Activated CD8-positive, alpha-beta memory T cell treated with anti-CD3 and anti-CD28 coated beads, Interleukin-2, amount 10 ng/mL, durations not matched to agents 7 days and 5 days (primary cell): ENCODE data around the gene MEOX2. TPM values are rescaled to one million over a fixed set of nuclear protein-coding genes. Genes with fewer than 3 reads are reported as not detected.

Source experiments
- ATAC-seq: fragments of 150-1000 bp; cut with Tn5 transposase; one replicate; pipeline ENCODE4 v1.10.0; 2021; ENCODE audit warnings: moderate library complexity
- CTCF ChIA-PET: fragments of 350-600 bp; sonication (Branson Sonifier 250); formaldehyde crosslinking; loops from one replicate; lab custom pipeline; 2021; ENCODE audit warnings: antibody characterized with exemption; lab: Charles Lee
- DNase-seq: peaks from one replicate; pipeline ENCODE4 v3.0.0-alpha.2; 2020
- H3K27ac Mint-ChIP-seq: one replicate; pipeline ENCODE4 v1.8.0; 2021; ENCODE audit warnings: mild to moderate bottlenecking, mixed read lengths
- H3K27me3 Mint-ChIP-seq: one replicate; pipeline ENCODE4 v1.8.0; 2021; ENCODE audit warnings: mixed read lengths
- H3K36me3 Mint-ChIP-seq: one replicate; pipeline ENCODE4 v1.8.0; 2021; ENCODE audit warnings: mild to moderate bottlenecking, mixed read lengths
- H3K4me1 Mint-ChIP-seq: one replicate; pipeline ENCODE4 v1.8.0; 2021; ENCODE audit warnings: mixed read lengths
- H3K4me3 Mint-ChIP-seq: one replicate; pipeline ENCODE4 v1.8.0; 2021; ENCODE audit warnings: mild to moderate bottlenecking, moderate library complexity, mixed read lengths
- H3K9me3 Mint-ChIP-seq: one replicate; pipeline ENCODE4 v1.8.0; 2022; ENCODE audit warnings: low read depth, mixed read lengths
- total RNA-seq, 2 experiments: library from RNA; stranded (reverse); gene quantifications; one replicate each; pipeline ENCODE4 v1.2.3, GENCODE V29; 2021

The MEOX2 gene
- total RNA-seq, 2 experiments from 2014 or later: not detected

DNA sequence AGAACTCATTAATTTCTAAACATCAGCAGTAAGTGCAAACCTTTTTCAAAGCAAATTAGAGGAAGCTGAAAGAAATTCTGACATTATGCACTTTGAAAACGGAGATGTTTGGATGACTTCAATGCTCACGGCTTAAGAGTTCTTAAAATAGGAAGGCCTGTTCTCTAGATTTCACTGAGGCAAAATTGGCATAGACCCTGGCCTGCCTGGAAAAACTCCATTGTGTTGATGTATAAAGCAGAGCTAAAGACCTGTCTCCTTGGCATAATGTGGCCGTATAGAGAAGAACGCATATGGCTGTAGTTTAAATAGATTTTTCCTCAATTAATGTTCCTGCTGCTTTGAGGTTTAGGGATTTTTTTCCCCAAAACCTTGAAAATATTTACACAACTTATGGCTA lies 100.2 kb downstream of the MEOX2 start:
- no peak overlapping the region for H3K27ac Mint-ChIP-seq
- CTCF ChIA-PET: no interaction called here
- H3K4me1 Mint-ChIP-seq: no peaks in the 10 kb centered on the region

DNA sequence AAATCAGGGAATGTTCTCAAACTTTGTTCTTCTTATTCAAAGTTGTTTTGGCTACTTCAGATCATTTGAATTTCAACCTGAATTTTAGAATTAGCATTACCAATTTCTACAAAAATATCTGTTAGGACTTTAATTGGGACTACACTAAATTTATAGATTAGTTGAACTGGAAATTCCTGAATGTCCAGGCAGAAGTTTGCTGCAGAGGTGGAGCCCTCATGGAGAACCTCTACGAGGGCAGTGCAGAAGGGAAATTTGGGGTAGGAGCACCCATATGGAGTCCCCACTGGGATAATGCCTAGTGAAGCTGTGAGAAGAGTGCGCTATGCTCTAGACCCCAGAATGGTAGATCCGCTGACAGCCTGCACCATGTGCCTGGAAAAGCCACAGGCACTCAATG lies 101.9 kb downstream of the MEOX2 start:
- Mint-ChIP-seq H3K27ac (no peak overlapping the region), H3K36me3 (no peaks in the 10 kb centered on the region), H3K4me3 (no peak overlapping the region), H3K4me1 (no peaks in the 10 kb centered on the region), H3K27me3 (no peaks in the 10 kb centered on the region), H3K9me3 (peaks cover 2% of the 10 kb centered on the region)
- DNase-seq (no peak), ATAC-seq (no peak)
- CTCF ChIA-PET: no interaction called here

More for the DNA sequence above, 100.2 kb downstream of the MEOX2 start:
- no peaks in the 10 kb centered on the region for H3K27me3 Mint-ChIP-seq
- peaks cover 2% of the 10 kb centered on the region for H3K9me3 Mint-ChIP-seq
- H3K36me3 Mint-ChIP-seq: no peaks in the 10 kb centered on the region
- DNase-seq: no peak
- no peak overlapping the region for H3K4me3 Mint-ChIP-seq
- ATAC-seq: no peak

DNA sequence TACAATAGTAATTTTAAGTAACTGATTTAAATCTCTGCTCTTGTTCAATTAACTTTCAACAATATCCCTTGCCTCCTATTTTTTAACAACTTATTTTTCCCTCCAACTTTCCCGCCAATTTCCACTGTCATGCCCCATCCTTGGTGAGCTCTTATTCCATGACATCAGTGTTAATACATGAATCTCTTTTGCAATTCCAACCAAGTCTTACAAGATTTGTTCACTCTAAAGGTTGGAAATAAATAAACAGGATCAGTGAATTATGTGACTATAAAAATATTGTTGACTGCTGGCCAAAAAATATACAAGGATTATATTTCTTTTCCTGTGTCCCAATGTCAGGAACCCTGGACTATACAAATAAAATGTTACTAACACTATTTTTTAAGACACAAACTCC lies 103.7 kb downstream of the MEOX2 start:
- Mint-ChIP-seq H3K4me3 (no peak overlapping the region), H3K4me1 (no peaks in the 10 kb centered on the region), H3K9me3 (peaks cover 2% of the 10 kb centered on the region), H3K27ac (no peak overlapping the region), H3K36me3 (no peaks in the 10 kb centered on the region), H3K27me3 (no peaks in the 10 kb centered on the region)
- no peak for DNase-seq
- ATAC-seq: no peak
- CTCF ChIA-PET: no interaction called here

DNA sequence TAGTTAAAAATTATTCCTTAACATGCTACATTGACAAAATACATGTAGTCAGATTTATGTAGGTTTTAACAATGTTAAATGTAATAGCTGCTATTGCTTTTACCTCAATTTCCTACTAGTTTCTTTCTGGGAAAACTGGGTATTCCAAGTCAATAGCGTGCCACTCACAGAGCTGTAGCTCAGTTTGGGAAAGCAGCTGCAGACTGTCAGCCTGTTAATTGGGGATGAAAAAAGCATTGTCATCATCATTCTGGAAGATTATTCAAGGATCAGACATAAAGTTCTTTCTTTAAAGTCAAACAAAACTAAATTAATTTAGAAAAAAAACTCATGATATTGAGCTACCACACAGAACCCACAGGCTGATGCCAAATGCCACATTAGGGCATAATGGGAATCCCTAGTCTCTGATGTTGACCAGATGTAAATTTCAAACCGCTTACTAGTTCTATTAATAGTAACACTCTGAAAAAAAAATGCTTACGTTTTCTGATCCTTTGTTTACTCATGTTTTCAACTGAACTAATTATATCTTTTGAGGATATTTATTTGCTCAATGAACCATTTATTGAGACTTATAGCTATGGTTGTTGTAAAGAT lies 105.0 kb downstream of the MEOX2 start:
- Mint-ChIP-seq H3K9me3 (peaks cover 6% of the 10 kb centered on the region), H3K27ac (no peak overlapping the region), H3K4me1 (no peaks in the 10 kb centered on the region), H3K27me3 (no peaks in the 10 kb centered on the region), H3K4me3 (no peak overlapping the region), H3K36me3 (no peaks in the 10 kb centered on the region)
- CTCF ChIA-PET: no interaction called here
- ATAC-seq (no peak), DNase-seq (no peak)

DNA sequence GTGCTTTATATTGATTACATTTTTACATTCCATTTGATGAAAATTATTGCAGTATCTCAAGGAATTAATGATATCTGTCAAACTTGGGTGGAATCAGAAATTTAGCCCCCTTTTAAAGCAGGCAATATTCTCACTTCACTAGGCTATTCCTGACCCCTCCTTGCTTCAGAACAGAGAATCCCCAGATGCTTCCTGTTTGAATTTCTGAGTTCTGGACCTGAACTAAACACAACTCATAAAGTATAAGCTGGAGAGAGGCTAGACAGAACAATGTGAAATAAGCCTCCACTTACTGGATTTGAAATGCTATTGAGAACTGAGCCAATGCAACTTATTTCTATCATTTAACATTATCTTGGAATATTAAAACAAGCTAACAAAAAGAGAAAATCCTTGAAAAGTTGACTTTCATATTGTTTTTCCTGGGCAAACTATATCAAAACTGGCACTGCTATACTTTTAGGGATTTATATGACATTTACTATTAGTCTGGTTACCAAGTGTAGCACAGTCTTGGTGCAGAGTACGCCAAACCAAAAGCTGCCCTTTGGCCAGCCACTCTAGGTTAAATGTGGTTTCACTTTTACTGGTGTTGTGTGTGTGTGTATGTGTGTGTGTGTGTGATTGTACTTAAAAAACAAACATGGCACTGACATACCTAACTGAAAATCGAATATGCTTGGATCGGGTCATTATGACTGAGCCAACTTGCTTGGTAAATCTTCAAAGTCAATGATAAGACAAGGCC lies 105.7 kb downstream of the MEOX2 start:
- no peak overlapping the region for H3K27ac Mint-ChIP-seq
- peaks cover 6% of the 10 kb centered on the region for H3K9me3 Mint-ChIP-seq
- no peaks in the 10 kb centered on the region for H3K27me3 Mint-ChIP-seq
- DNase-seq (no peak), ATAC-seq (no peak)
- H3K4me3 Mint-ChIP-seq: no peak overlapping the region
- no peaks in the 10 kb centered on the region for H3K4me1 Mint-ChIP-seq
- H3K36me3 Mint-ChIP-seq: no peaks in the 10 kb centered on the region
- CTCF ChIA-PET: no interaction called here

DNA sequence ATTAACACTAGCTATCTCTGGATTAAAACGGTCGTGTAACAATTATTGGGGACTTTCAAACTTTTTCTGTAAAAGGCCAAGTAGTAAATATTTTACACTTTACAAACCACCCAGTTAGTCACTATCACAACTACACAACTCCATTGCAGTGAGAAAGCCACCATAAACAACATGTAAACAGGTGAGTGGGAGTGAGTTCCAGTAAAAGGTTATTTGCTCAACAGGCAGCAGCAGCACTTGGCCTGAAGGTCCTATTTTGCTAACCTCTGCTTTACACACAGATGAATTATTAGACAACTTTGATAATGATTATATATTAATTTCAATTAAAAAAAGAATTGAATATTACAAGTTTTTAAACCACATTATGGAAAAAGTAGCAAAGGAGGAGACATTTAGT lies 108.9 kb downstream of the MEOX2 start:
- no peak overlapping the region for H3K4me3 Mint-ChIP-seq
- H3K36me3 Mint-ChIP-seq: no peaks in the 10 kb centered on the region
- H3K27ac Mint-ChIP-seq: no peak overlapping the region
- no peak for DNase-seq
- H3K9me3 Mint-ChIP-seq: peaks cover 7% of the 10 kb centered on the region
- ATAC-seq: no peak
- CTCF ChIA-PET: no interaction called here
- H3K27me3 Mint-ChIP-seq: no peaks in the 10 kb centered on the region
- no peaks in the 10 kb centered on the region for H3K4me1 Mint-ChIP-seq

DNA sequence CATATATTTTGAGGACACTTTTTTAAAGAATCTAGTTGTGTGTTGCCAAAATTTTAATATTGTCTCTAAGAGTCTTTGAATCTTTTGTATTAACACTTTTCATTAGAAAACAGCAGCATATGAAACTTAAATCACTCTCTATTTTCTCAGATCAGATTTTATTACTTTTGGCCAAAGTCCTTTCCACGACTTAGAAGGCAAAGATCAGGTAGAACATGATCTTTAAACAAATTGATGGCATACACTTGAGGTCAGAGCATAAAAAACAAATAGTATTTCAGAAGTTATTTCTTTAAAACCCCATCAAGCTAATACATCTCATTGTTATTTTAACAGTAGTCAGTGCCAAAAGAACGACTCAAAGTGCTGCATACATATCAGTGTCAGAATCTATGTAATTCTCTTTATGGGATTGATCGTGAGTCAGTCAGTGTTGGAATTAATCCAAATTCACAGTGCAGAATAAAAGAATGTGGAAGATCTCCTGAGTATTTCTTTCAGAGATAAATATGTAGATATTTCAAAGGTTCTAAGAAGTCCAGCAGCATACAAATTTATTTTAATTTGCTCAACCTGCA lies 115.1 kb downstream of the MEOX2 start:
- ATAC-seq (no peak), DNase-seq (no peak)
- CTCF ChIA-PET: no interaction called here
- Mint-ChIP-seq H3K27me3 (no peaks in the 10 kb centered on the region), H3K36me3 (no peaks in the 10 kb centered on the region), H3K4me3 (no peak overlapping the region), H3K9me3 (peaks cover 8% of the 10 kb centered on the region), H3K27ac (no peak overlapping the region), H3K4me1 (no peaks in the 10 kb centered on the region)

DNA sequence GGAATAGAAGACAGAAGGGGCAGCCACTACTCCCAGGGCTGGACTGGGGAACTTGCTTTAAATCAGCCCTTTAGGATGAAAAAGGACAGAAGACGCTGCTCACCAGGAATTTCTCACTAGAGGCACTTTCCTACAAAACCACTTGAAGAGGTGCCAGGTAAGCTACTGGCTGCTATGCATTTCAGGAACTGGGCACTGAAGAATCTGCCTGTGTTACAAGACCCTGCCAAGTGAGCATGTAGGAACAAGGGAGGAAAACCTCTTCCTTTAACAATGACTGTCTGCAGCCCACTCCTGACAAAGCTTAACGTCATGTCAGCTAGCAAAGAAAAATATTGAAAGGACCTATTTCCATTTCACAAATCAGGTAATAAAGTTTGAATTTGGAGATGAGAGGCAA lies 118.8 kb downstream of the MEOX2 start:
- Mint-ChIP-seq H3K9me3 (peaks cover 4% of the 10 kb centered on the region), H3K27me3 (no peaks in the 10 kb centered on the region), H3K4me1 (no peaks in the 10 kb centered on the region), H3K4me3 (no peak overlapping the region), H3K27ac (no peak overlapping the region), H3K36me3 (no peaks in the 10 kb centered on the region)
- no peak for DNase-seq
- no peak for ATAC-seq
- CTCF ChIA-PET: no interaction called here

DNA sequence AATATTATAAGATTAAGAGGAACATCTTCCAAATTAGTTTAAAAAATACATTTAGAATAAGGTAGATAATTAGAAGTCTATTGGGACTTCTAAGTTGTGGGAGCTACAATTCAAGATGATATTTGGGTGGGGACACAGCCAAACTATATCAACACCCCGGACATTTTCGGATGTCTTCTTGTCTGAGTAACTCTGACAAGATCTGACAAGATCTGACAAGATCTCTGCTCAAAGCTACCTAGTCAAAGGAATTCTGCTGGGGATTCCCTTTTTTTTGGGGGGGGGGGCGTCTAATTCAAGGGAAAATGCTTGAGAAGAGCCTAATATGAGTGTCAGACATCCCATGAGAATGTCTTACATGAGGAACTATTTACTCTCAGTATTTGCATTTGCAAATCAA lies 119.4 kb downstream of the MEOX2 start:
- no peaks in the 10 kb centered on the region for H3K4me1 Mint-ChIP-seq
- H3K36me3 Mint-ChIP-seq: no peaks in the 10 kb centered on the region
- no peak for ATAC-seq
- DNase-seq: no peak
- no peaks in the 10 kb centered on the region for H3K27me3 Mint-ChIP-seq
- CTCF ChIA-PET: no interaction called here
- H3K4me3 Mint-ChIP-seq: no peak overlapping the region
- H3K9me3 Mint-ChIP-seq: peaks cover 4% of the 10 kb centered on the region
- H3K27ac Mint-ChIP-seq: no peak overlapping the region

DNA sequence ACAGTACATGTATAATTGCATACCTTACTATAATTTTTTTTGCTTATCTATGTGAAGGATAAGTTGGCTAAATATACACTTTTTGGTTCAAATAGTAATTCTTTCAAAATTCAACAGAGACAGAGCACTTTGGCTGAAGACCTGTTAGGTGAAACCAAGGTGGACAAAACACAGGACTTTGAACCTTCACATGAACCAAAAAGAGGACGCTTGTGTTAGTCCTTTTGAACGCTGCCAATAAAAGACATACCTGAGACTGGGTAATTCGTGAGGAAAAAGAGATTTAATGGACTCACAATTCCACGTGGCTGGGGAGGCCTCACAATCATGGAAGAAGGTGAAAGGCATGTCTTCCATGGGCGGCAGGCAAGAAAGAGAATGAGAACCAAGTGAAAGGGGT lies 120.0 kb downstream of the MEOX2 start:
- CTCF ChIA-PET: no interaction called here
- Mint-ChIP-seq H3K9me3 (peaks cover 3% of the 10 kb centered on the region), H3K36me3 (no peaks in the 10 kb centered on the region), H3K27ac (no peak overlapping the region), H3K27me3 (no peaks in the 10 kb centered on the region), H3K4me3 (no peak overlapping the region), H3K4me1 (no peaks in the 10 kb centered on the region)
- ATAC-seq (no peak), DNase-seq (no peak)

DNA sequence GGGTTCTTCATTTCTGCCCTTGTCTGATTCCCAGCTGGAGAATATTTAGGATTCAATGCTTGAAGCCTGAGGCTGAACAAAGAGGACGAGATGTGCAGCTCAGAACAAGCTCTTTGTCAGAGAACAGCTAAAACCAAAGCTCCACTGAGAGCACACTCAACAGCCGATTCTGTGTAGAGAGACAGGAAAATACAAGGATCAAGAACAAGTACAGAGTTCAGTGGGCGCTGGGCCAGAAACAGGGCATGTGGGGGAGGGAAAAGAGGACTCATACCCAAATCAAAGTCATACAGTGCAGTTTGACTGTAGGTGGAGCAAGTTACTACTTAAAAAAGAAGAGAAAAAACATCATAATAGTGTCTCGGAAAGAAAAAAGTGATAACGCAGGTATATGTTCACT lies 124.6 kb downstream of the MEOX2 start, which contains the start of gene AGMO:
Gene AGMO (minus strand): TSS at position 181 of the 400 bp plus-strand sequence.
- CTCF ChIA-PET: no interaction called here
- no peak for ATAC-seq
- no peak within 1 kb of the TSS for H3K27ac Mint-ChIP-seq
- no peaks in the 10 kb centered on the region for H3K9me3 Mint-ChIP-seq
- no peaks in the 10 kb centered on the region for H3K27me3 Mint-ChIP-seq
- no peak within 1 kb of the TSS for H3K4me3 Mint-ChIP-seq
- no peaks in the 10 kb centered on the region for H3K36me3 Mint-ChIP-seq
- H3K4me1 Mint-ChIP-seq: no peaks in the 10 kb centered on the region
- no peak for DNase-seq

Other genes starting within 250 kb of the MEOX2 start
- gene AGMO, start 124.7 kb downstream of the MEOX2 start, total RNA-seq: not detected